CD4-positive, alpha-beta T cell treated with Interleukin-4 for 4 hours (primary cell): ENCODE results near the gene ALDH7A1.

ENCODE experiments used
- DNase-seq: peaks from one replicate; pipeline ENCODE4 v3.0.0-alpha.2; 2020

ALDH7A1 gene

GRCh38 chr5:126503602-126504104 is 91.4 kb downstream of the ALDH7A1 start:
- peak; percentile 44 for DNase-seq

DNA sequence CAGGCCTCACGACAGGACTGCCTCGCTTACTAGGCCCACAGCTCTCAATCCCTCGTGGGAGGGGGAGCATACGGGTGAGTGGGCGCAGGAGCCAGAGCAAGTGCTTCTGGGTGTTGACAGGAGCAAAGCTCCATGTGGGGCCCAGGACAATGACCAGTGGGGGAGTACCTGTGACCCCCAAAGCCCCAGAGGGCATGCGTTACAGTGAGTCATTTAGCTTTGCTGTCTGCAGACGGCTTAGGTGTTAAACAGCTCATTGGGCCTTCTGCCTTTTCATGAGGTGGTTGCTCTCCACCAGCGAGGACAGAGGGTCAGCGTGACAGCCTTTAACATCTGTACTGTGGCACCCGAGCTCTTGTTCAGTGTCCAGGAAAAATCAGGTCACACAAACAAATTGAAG is 93.6 kb downstream of the ALDH7A1 start:
- DNase-seq, result no peak

- peak; percentile 66 for DNase-seq
Observed at GRCh38 chr5:126499853-126500342, 95.1 kb downstream of the ALDH7A1 start.

- DNase-seq, result no peak
Observed at GRCh38 chr5:126499278-126499677, 95.7 kb downstream of the ALDH7A1 start.

DNA sequence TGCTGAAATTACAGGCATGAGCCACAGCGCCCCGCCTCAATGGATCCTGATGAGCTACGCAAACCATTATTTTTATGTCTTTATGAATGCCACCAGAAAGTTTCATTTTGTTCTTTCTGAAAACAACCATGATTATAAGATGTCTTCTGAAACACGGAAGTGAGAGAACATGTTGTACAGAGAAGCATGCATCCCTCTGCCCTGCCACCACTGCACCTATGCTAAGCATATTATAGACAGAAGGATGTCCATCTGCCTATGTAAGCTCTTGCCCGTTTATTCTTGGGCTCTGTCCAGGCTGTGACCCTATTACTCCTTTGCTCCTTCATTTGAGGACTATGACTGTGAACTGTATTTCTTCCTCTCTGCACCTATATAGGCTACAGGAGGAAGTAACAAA is 97.5 kb downstream of the ALDH7A1 start:
- no peak for DNase-seq

- no peak for DNase-seq
Observed at GRCh38 chr5:126494393-126494792, 100.6 kb downstream of the ALDH7A1 start.

DNA sequence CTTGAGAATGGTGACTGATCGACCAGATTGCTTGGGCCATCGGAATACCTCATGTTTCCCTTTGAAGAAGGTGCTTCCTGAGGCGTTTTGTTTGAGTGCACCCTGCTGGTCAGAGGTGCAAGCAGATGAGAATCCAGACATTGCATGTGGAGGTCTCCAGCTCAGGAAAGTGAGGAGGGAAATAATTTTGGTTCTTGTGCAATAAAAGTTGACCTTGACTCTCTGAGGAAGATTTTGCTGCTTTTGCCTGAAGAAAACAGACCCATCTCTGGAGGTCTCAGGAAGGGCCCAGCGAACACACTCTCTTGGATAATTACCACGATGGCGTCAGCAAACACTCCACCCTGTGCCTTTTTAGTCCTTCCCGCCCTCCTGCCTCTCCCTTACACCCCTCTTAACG is 102.1 kb downstream of the ALDH7A1 start:
- DNase-seq, result no peak

DNA sequence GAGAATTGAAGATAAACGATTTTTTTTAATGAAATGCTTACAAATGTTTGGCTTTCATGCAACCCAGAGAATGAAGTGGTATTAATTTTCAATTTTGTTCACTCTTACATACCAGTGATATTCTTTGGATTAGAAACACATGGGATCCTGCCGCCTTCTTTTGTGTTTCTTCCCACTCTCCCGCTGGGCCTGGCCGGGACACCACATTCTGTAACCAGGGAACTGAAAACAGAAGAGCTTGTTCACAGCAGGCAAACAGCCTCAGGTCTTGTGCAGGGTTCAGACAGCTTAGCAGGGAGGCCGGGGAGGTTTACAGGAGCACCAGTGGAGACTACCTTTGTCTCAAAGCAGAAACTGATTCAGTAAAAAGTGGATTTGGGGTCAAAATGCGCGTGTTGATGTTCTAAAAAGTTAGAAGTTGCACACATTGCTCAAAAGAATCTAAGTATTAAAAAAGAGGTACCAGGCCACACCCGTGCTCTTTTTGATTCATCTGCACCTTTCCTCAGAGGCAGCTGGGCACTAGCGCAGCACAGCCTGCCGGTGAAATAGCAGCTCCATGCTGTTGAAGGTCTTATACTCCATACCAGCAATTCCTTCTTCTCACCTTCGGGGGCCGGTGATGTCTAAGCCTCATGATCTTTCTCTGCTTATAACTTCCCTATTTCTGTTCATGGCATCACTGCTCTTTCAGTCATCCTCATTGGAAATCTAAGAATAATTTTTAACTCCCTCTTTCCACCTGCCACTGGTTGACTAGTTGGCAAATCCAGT is 104.7 kb downstream of the ALDH7A1 start:
- no peak for DNase-seq

DNA sequence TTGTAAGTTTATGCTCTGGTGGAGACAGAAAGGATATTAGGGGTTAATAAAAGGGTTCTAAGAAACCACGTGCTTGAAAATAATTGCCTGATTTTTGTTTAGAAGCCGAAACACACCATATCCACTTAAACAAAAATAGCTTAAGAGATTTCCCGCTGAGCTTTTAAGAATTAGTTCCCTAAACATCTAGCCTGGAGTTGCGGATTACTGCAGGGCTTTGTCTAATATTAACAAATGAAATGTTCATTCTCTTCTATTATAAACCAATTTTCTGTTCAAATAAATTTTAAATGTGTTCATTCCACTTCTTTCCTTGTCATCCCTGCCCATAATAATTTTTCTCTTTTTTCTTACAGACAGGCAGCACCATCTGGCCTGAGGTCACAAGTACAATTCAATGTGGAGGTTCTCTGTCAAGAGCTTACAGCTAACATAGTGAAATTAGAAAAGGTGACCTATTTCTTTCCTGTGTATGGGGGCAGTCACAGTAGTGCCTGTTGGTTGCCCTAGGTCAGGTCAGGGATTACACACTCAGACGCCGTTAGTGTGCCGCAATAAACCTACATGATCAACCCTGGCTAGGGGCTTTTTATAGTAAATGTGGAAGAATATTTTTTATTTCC is 106.5 kb downstream of the ALDH7A1 start:
- DNase-seq, result no peak

- DNase-seq, result no peak
Observed at GRCh38 chr5:126487596-126487995, 107.4 kb downstream of the ALDH7A1 start.

DNA sequence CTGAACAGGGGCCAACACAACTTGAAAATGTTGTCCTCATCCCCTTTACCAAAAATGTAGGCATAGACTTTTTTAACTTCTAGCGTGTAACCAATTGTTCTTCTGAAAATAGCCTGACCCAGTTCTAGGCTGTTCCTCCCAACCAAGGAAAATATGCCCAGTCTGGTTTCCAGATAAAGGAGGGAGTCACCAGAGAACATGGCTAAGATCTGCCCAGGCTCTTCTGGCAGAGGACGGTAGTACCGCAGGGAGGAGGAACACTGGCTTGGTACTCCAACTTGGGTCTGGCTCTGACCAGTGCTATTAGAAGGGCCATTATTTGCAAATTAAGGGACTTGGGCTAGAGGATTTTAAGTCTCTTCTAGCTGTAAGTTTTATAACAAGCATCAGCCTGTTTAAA is 108.7 kb downstream of the ALDH7A1 start:
- DNase-seq, result no peak

- DNase-seq, result no peak
Observed at GRCh38 chr5:126484253-126484652, 110.8 kb downstream of the ALDH7A1 start.

DNA sequence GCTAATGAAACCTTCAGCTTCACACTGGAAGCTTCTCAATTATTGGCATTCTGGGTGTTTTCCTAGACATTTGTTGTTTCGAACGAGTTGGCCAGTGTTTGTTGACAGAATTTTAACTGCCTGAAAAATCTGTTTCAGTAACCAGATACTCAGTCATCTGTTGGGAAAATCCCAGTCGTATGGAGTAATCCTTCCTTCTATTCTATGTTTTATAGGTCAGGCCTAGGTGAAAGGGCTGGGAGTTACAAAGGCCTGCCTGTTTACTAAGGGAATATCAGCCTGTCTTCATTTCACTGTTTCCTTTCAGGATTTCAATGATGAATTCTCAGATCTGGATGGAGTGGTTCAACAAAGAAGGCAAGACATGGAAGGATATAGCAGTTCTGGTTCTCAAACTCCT is 111.9 kb downstream of the ALDH7A1 start:
- DNase-seq, result no peak

GRCh38 chr5:126482591-126482990 is 112.4 kb downstream of the ALDH7A1 start:
- DNase-seq, result no peak

DNA sequence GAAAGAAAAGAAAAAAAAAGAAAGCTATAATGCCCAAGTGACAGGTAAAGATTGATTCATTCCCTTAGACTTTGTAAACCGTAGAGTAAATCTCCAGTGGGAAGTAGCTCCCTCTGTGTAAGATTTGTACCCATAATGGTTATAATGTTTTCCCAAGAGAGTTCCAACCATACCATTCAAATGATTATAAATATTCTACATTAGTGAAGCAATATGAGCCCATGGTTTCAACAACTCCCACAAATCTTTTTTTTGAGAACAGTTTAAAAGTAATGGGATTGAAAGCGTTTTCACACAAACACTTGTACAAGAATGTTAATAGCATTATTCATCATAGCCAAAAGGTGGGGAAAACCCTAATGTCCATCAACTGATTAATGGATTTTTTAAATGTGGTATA is 113.8 kb downstream of the ALDH7A1 start:
- DNase-seq, result no peak
